ACC112 (cell line): ENCODE measurements around the gene CEP63.

Source experiments
- H2AFZ ChIP-seq: fragments of 200-600 bp; sonication (generic); one replicate; pipeline ENCODE4 v1.6.0; 2017; ENCODE audit warnings: antibody characterized with exemption, low read length; ENCODE audit not compliant: unreplicated experiment
- H3K27ac ChIP-seq: fragments of 200-600 bp; sonication (generic); 2 replicates; pipeline ENCODE4 v1.5.1; 2014; ENCODE audit warnings: low read depth, mild to moderate bottlenecking, antibody characterized with exemption, low read length, moderate library complexity
- H3K27me3 ChIP-seq: fragments of 200-600 bp; sonication (generic); 2 replicates; pipeline ENCODE4 v1.6.1; 2014; ENCODE audit warnings: mild to moderate bottlenecking, antibody characterized with exemption, low read length, moderate library complexity, mixed read lengths; ENCODE audit not compliant: insufficient read depth
- H3K36me3 ChIP-seq: fragments of 200-600 bp; sonication (generic); 2 replicates; pipeline ENCODE4 v1.6.1; 2016; ENCODE audit warnings: mild to moderate bottlenecking, antibody characterized with exemption, low read length, moderate library complexity, mixed read lengths; ENCODE audit not compliant: insufficient read depth
- H3K4me1 ChIP-seq: fragments of 200-600 bp; sonication (generic); one replicate; pipeline ENCODE4 v1.6.1; 2016; ENCODE audit warnings: low read length, mixed read lengths; ENCODE audit not compliant: insufficient read depth, unreplicated experiment, control insufficient read depth
- H3K4me3 ChIP-seq: fragments of 200-600 bp; sonication (generic); 2 replicates; pipeline ENCODE4 v1.5.1; 2014; ENCODE audit warnings: mild to moderate bottlenecking, low read depth, low read length
- H3K79me2 ChIP-seq: fragments of 200-600 bp; sonication (generic); one replicate; pipeline ENCODE4 v1.6.0; 2016; ENCODE audit warnings: low read length; ENCODE audit not compliant: control insufficient read depth, unreplicated experiment, insufficient read depth

Gene CEP63

DNA sequence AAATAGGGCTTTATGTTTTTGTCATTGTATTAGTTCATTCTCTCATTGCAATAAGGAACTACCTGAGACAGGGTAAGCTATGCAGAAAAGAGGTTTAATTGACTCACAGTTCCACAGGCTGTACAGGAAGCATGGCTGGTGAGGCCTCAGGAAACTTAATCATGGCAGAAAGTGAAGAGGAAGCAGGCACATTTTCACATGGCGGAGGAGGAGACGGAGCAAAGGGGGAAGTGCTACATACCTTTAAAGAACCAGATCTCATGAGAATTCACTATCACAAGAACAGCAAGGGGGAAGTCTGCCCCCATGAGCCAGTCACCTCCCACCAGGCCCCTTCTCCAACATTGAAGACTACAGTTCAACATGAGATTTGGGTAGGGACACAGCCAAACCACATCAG lies 25.6 kb downstream of the CEP63 start:
- Histone ChIP-seq H3K4me3 (no peak overlapping the region), H3K27ac (no peak overlapping the region), H3K27me3 (no peaks in the 10 kb centered on the region), H3K79me2 (peaks cover under 1% of the 10 kb centered on the region), H3K4me1 (no peaks in the 10 kb centered on the region), H3K36me3 (peaks cover 15% of the 10 kb centered on the region), H2AFZ (no peak overlapping the region)

DNA sequence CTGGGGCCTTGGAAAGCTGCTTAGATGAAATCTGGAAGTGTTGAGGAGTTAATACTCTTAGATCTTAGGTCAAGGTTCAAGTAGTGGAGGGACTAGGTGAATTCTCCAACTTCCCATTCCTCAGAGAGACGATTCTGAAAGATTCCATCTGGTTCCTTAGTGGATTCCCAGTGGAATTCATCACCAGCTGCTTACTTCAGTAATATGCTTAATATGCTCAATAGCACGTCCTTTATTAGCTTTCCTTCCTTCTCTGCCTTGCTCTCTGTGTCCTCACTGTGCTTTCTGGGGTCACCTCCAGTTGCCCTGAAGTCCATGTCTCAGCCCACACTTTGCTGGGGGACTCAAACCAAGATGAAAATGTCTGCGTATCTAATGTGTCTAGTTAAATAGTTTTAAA lies 31.0 kb downstream of the CEP63 start:
- Histone ChIP-seq H3K27me3 (no peaks in the 10 kb centered on the region), H3K79me2 (no peaks in the 10 kb centered on the region), H3K36me3 (peaks cover 10% of the 10 kb centered on the region), H3K4me3 (peak overlapping the region; percentile 52; the same call in 1 of the 2 replicates), H3K4me1 (peaks cover 9% of the 10 kb centered on the region), H2AFZ (peak overlapping the region; percentile 55), H3K27ac (peak overlapping the region; percentile 75)

GRCh38 chr3:134517791-134518190 lies 31.9 kb downstream of the CEP63 start:
- peaks cover 10% of the 10 kb centered on the region for H3K36me3 ChIP-seq
- H2AFZ ChIP-seq, result peak overlapping the region; percentile 83
- H3K4me3 ChIP-seq, result peak overlapping the region; percentile 76
- H3K4me1 ChIP-seq, result peaks cover 9% of the 10 kb centered on the region
- no peaks in the 10 kb centered on the region for H3K79me2 ChIP-seq
- H3K27ac ChIP-seq, result peak overlapping the region; percentile 75
- H3K27me3 ChIP-seq, result no peaks in the 10 kb centered on the region

DNA sequence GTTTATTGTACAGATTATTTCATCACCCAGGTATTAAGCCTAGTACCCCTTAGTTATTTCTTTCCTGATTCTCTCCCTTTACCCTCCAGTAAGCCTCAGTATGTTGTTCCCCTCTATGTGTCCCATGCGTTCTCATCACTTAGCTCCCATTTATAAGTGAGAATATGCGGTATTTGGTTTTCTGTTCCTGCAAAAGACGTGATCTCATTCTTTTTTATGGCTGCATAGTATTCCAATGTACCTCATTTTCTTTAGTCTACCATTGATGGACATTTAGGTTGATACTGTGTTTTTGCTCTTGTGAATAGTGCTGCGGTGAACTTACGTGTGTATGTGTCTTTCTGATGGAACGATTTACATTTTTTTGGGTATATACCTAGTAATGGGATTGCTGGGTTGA lies 36.7 kb downstream of the CEP63 start:
- Histone ChIP-seq H3K4me1 (peaks cover 4% of the 10 kb centered on the region), H3K27me3 (no peaks in the 10 kb centered on the region), H3K27ac (no peak overlapping the region), H3K36me3 (peaks cover 17% of the 10 kb centered on the region), H3K79me2 (peaks cover 10% of the 10 kb centered on the region), H3K4me3 (no peak overlapping the region), H2AFZ (no peak overlapping the region)

DNA sequence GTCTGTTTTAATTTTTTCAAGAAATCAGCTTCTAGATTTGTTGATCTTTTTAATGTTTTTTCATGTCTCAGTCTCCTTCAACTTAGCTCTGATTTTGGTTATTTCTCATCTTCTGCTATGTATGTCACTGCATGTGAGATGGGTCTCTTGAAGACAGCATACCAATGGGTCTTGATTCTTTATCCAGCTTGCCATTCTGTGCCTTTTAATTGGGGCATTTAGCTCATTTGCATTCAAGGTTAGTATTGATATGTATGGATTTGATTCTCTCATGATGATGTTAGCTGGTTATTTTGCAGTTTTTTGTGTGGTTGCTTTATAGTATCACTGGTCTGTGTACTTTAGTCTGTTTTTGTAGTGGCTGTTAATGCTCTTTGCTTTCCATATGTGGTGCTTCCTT lies 39.4 kb downstream of the CEP63 start:
- H3K79me2 ChIP-seq, result peaks cover 13% of the 10 kb centered on the region

DNA sequence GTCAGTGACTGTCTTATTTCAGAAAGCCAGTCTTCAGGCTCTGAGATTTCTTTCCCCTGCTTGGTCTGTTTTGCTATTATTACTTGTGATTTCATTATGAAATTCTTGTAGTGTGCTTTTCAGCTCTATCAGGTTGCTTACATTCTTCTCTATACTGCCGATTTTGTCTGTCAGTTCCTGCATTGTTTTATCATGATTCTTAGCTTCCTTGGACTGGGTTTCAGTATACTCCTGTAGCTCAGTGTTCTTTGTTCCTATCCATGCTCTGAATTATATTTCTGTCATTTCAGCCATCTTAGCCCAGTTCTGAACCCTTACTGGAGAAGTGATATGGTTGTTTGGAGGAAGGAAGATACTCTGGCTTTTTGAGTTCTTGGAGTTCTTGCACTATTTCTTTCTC lies 40.5 kb downstream of the CEP63 start:
- Histone ChIP-seq H3K4me3 (no peak overlapping the region), H2AFZ (no peak overlapping the region), H3K27ac (no peak overlapping the region), H3K36me3 (peaks cover 7% of the 10 kb centered on the region), H3K27me3 (no peaks in the 10 kb centered on the region), H3K4me1 (no peaks in the 10 kb centered on the region), H3K79me2 (peaks cover 13% of the 10 kb centered on the region)

More for the DNA sequence above, 39.4 kb downstream of the CEP63 start:
- H3K36me3 ChIP-seq, result peaks cover 8% of the 10 kb centered on the region
- H3K27me3 ChIP-seq, result no peaks in the 10 kb centered on the region
- no peak overlapping the region for H2AFZ ChIP-seq
- no peak overlapping the region for H3K27ac ChIP-seq
- H3K4me3 ChIP-seq, result no peak overlapping the region
- H3K4me1 ChIP-seq, result no peaks in the 10 kb centered on the region

- H2AFZ ChIP-seq, result no peak overlapping the region
- H3K36me3 ChIP-seq, result peaks cover 7% of the 10 kb centered on the region
- H3K4me3 ChIP-seq, result no peak overlapping the region
- H3K4me1 ChIP-seq, result no peaks in the 10 kb centered on the region
- no peak overlapping the region for H3K27ac ChIP-seq
- H3K27me3 ChIP-seq, result no peaks in the 10 kb centered on the region
- H3K79me2 ChIP-seq, result peaks cover 13% of the 10 kb centered on the region
Observed at GRCh38 chr3:134527037-134527436, 41.2 kb downstream of the CEP63 start.

- Histone ChIP-seq H3K27me3 (no peaks in the 10 kb centered on the region), H2AFZ (no peak overlapping the region), H3K27ac (no peak overlapping the region), H3K79me2 (peaks cover 13% of the 10 kb centered on the region), H3K4me3 (no peak overlapping the region), H3K4me1 (no peaks in the 10 kb centered on the region), H3K36me3 (peaks cover 7% of the 10 kb centered on the region)
Observed at GRCh38 chr3:134527538-134528186, 41.8 kb downstream of the CEP63 start.

DNA sequence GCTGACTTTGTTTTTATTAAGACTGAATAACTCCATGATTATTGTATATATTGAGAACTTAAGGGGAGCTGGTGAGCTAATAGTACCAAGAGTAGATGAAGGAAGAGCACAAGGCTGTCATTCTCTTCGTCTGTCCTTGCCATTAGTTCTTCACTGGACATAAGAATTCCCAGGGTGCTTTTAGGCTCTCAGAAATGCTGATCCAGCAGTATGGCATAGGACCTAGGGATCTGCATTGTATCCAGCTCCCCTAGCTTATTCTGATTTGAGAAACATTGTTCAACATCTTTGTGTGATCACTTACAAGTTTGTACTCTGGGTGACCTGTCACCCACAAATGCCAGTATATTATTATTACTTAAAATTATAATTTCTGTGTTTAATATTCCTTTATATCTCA lies 47.6 kb downstream of the CEP63 start:
- no peak overlapping the region for H2AFZ ChIP-seq
- H3K27me3 ChIP-seq, result no peaks in the 10 kb centered on the region
- no peaks in the 10 kb centered on the region for H3K79me2 ChIP-seq
- peaks cover 28% of the 10 kb centered on the region for H3K36me3 ChIP-seq
- H3K4me1 ChIP-seq, result no peaks in the 10 kb centered on the region
- no peak overlapping the region for H3K27ac ChIP-seq
- H3K4me3 ChIP-seq, result no peak overlapping the region

DNA sequence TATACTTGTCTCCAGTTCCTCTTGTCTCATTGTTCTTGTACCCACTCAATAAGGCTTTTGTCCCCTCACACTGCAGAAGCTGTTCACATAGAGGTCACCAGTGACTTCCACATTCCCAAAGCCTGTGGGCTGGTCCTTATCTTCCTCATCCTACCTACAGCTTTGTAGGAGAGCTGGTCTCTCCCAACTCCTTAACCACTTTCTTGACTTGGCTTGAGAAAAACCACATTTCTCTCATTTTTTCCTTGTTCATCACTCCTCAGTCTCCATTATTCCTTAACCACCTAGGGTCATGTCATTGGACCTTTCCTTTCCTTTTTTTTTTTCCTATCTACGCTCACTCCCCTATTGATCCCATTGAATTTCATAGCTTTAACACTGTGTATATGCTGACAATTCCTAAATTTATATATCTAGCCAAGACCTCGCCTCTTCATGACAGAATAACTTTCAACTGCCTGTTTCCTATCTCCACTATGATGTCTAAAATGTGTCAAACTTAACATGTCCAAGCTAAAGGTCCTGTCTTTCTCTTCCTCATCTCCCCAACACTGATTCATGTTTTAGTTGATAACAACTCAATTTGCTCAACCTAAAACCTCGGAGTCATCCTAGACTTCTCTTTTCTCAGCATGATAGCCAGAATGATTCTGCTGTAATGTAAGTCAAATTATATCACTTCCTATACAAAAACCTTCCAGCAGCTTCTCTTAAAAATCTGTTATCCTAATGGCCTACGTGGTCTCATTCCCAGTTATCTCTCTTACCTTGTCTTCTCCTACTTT lies 49.5 kb downstream of the CEP63 start:
- Histone ChIP-seq H3K27me3 (no peaks in the 10 kb centered on the region), H3K27ac (no peak overlapping the region), H2AFZ (no peak overlapping the region), H3K36me3 (peaks cover 34% of the 10 kb centered on the region), H3K79me2 (no peaks in the 10 kb centered on the region), H3K4me3 (no peak overlapping the region), H3K4me1 (no peaks in the 10 kb centered on the region)

DNA sequence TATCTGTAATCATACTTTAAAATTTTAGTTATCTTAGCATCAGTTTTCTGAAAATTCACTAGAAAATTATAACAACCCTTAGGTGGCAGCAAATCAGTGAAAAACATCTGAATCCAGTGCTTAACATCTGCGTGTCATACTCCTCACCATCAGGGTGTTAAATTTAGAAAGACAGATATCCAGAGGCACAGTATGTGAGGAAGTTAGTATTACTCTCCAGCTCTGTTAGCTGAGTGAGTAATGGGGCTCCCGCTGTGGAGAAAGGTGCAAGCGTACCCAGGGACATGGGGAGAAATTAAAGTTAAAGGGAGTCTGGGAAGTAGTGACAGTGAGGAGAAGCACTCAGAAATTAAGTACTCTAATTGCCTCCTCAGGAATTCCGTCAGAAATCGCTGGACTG lies 50.9 kb downstream of the CEP63 start:
- Histone ChIP-seq H3K27me3 (no peaks in the 10 kb centered on the region), H2AFZ (no peak overlapping the region), H3K36me3 (peaks cover 34% of the 10 kb centered on the region), H3K79me2 (no peaks in the 10 kb centered on the region), H3K27ac (no peak overlapping the region), H3K4me1 (no peaks in the 10 kb centered on the region), H3K4me3 (no peak overlapping the region)
